Measurements from ENCODE around the gene OR6K3. TPM values are rescaled to one million over a fixed set of nuclear protein-coding genes. Genes with fewer than 3 reads are reported as not detected.

The OR6K3 gene
- total RNA-seq, 1 experiment from 2014 or later, result not detected

GRCh38 chr1:158687037-158687436 is 33.5 kb downstream of the OR6K3 start:
- DNase-seq (ENCODE audit: low read depth), result no peak

GRCh38 chr1:158686111-158687009 is 34.2 kb downstream of the OR6K3 start, which contains the start of gene SPTA1:
SPTA1 (minus strand) TSS chr1:158686715; CDS start chr1:158686517, 198 bp downstream.
- no peak for DNase-seq (ENCODE audit: low read depth)

GRCh38 chr1:158685085-158685484 is 35.4 kb downstream of the OR6K3 start:
- DNase-seq (ENCODE audit: low read depth), result no peak

GRCh38 chr1:158681606-158682005 is 38.9 kb downstream of the OR6K3 start:
- DNase-seq (ENCODE audit: low read depth), result no peak

GRCh38 chr1:158679289-158679688 is 41.2 kb downstream of the OR6K3 start:
- no peak for DNase-seq (ENCODE audit: low read depth)

GRCh38 chr1:158675563-158676323 is 44.8 kb downstream of the OR6K3 start:
- no peak for DNase-seq (ENCODE audit: low read depth)

- DNase-seq (ENCODE audit: low read depth), result no peak
Observed at GRCh38 chr1:158674302-158674701, 46.2 kb downstream of the OR6K3 start.

Other genes starting within 250 kb of the OR6K3 start
- gene OR10R2, start 248.5 kb downstream of the OR6K3 start, total RNA-seq (2014; rRNA removed), result not detected in 2 replicates
- not detected in 2 replicates for gene OR6Y1, start 166.3 kb downstream of the OR6K3 start, total RNA-seq (2014; rRNA removed)
- gene OR6P1, start 150.1 kb downstream of the OR6K3 start, total RNA-seq (2014; rRNA removed), result not detected in 2 replicates
- not detected in 2 replicates for gene OR10X1, start 140.8 kb downstream of the OR6K3 start, total RNA-seq (2014; rRNA removed)
- gene OR10Z1, start 115.5 kb downstream of the OR6K3 start, total RNA-seq (2014; rRNA removed), result not detected in 2 replicates
- gene SPTA1, start 34.0 kb downstream of the OR6K3 start, total RNA-seq (2014; rRNA removed), result not detected in 2 replicates
- not detected in 2 replicates for gene OR6K2, start 20.1 kb downstream of the OR6K3 start, total RNA-seq (2014; rRNA removed)
- gene OR6K6, start 34.0 kb upstream of the OR6K3 start, total RNA-seq (2014; rRNA removed), result not detected in 2 replicates
- gene OR6N1, start 51.5 kb upstream of the OR6K3 start, total RNA-seq (2014; rRNA removed), result not detected in 2 replicates
- gene OR6N2, start 60.5 kb upstream of the OR6K3 start, total RNA-seq (2014; rRNA removed), result not detected in 2 replicates
- not detected in 2 replicates for gene MNDA, start 110.6 kb upstream of the OR6K3 start, total RNA-seq (2014; rRNA removed)
- 0.17 TPM in 1 of 2 replicates, not detected in the other for gene PYHIN1, start 210.8 kb upstream of the OR6K3 start, total RNA-seq (2014; rRNA removed)

All from LHCN-M2 (cell line).